ENCODE data around the gene MECP2.

- TF ChIP-seq POLR2A (IDR thresholded peaks at IDR 0.05) (no peak), CTCF (IDR thresholded peaks at IDR 0.05) (no peak)
Observed at GRCh38 chrX:154113729-154114128, 16.2 kb upstream of the MECP2 start.
